ENCODE data around the gene ZNF316.

ZNF316 gene

GRCh38 chr7:6649241-6649961 is 12.3 kb downstream of the ZNF316 start:
- TF ChIP-seq FOXP2 (optimal IDR thresholded peaks at IDR 0.05; ENCODE audit: borderline replicate concordance, extremely low read depth, extremely low read length, insufficient read depth) = no peak
- no peak for TF ChIP-seq SIN3A (IDR thresholded peaks at IDR 0.05; ENCODE audit: borderline replicate concordance, insufficient read depth, low read length)
- no peak for TF ChIP-seq POLR2AphosphoS5 (IDR thresholded peaks at IDR 0.05; ENCODE audit: low read depth, low read length)
- no peak for TF ChIP-seq REST (IDR thresholded peaks at IDR 0.05; ENCODE audit: insufficient read depth in 1 of 2, low read depth in 2 of 2, low read length in 2 of 2)
- no peak for TF ChIP-seq TAF1 (IDR thresholded peaks at IDR 0.05; ENCODE audit: borderline replicate concordance, insufficient read depth, low read length)

- no peak for TF ChIP-seq SIN3A (IDR thresholded peaks at IDR 0.05; ENCODE audit: borderline replicate concordance, insufficient read depth, low read length)
- TF ChIP-seq REST (IDR thresholded peaks at IDR 0.05; ENCODE audit: insufficient read depth in 1 of 2, low read depth in 2 of 2, low read length in 2 of 2) = no peak
- no peak for TF ChIP-seq POLR2AphosphoS5 (IDR thresholded peaks at IDR 0.05; ENCODE audit: low read depth, low read length)
- no peak for TF ChIP-seq TAF1 (IDR thresholded peaks at IDR 0.05; ENCODE audit: borderline replicate concordance, insufficient read depth, low read length)
- no peak for TF ChIP-seq FOXP2 (optimal IDR thresholded peaks at IDR 0.05; ENCODE audit: borderline replicate concordance, extremely low read depth, extremely low read length, insufficient read depth)
Measured at GRCh38 chr7:6650086-6650485, 13.0 kb downstream of the ZNF316 start.

- TF ChIP-seq REST (IDR thresholded peaks at IDR 0.05; ENCODE audit: insufficient read depth in 1 of 2, low read depth in 2 of 2, low read length in 2 of 2) = no peak
- TF ChIP-seq POLR2AphosphoS5 (IDR thresholded peaks at IDR 0.05; ENCODE audit: low read depth, low read length) = no peak
- no peak for TF ChIP-seq FOXP2 (optimal IDR thresholded peaks at IDR 0.05; ENCODE audit: borderline replicate concordance, extremely low read depth, extremely low read length, insufficient read depth)
- no peak for TF ChIP-seq TAF1 (IDR thresholded peaks at IDR 0.05; ENCODE audit: borderline replicate concordance, insufficient read depth, low read length)
- no peak for TF ChIP-seq SIN3A (IDR thresholded peaks at IDR 0.05; ENCODE audit: borderline replicate concordance, insufficient read depth, low read length)
Measured at GRCh38 chr7:6650521-6651011, 13.4 kb downstream of the ZNF316 start.

- TF ChIP-seq TAF1 (IDR thresholded peaks at IDR 0.05; ENCODE audit: borderline replicate concordance, insufficient read depth, low read length) = no peak
Measured at GRCh38 chr7:6651851-6652445, 14.8 kb downstream of the ZNF316 start.

GRCh38 chr7:6652446-6653011 is 15.4 kb downstream of the ZNF316 start:
- TF ChIP-seq SIN3A (IDR thresholded peaks at IDR 0.05; ENCODE audit: borderline replicate concordance, insufficient read depth, low read length) (no peak), POLR2AphosphoS5 (IDR thresholded peaks at IDR 0.05; ENCODE audit: low read depth, low read length) (no peak), TAF1 (IDR thresholded peaks at IDR 0.05; ENCODE audit: borderline replicate concordance, insufficient read depth, low read length) (no peak), REST (IDR thresholded peaks at IDR 0.05; ENCODE audit: insufficient read depth in 1 of 2, low read depth in 2 of 2, low read length in 2 of 2) (no peak), FOXP2 (optimal IDR thresholded peaks at IDR 0.05; ENCODE audit: borderline replicate concordance, extremely low read depth, extremely low read length, insufficient read depth) (no peak)
